HG02798 (cell line): ENCODE data around the gene RPTOR.
"Not testable (repeated sequence)": the region's sequence is repeated elsewhere in the genome, so short reads cannot be mapped to it uniquely, and the experiment has no call there.

Source experiments
- ATAC-seq: cut with Tn5 transposase; IDR thresholded peaks from one replicate; pipeline ENCODE4 v1.9.1; 2021; ENCODE audit warnings: mild to moderate bottlenecking; ENCODE audit not compliant: unreplicated experiment, poor library complexity

RPTOR gene, protein sequence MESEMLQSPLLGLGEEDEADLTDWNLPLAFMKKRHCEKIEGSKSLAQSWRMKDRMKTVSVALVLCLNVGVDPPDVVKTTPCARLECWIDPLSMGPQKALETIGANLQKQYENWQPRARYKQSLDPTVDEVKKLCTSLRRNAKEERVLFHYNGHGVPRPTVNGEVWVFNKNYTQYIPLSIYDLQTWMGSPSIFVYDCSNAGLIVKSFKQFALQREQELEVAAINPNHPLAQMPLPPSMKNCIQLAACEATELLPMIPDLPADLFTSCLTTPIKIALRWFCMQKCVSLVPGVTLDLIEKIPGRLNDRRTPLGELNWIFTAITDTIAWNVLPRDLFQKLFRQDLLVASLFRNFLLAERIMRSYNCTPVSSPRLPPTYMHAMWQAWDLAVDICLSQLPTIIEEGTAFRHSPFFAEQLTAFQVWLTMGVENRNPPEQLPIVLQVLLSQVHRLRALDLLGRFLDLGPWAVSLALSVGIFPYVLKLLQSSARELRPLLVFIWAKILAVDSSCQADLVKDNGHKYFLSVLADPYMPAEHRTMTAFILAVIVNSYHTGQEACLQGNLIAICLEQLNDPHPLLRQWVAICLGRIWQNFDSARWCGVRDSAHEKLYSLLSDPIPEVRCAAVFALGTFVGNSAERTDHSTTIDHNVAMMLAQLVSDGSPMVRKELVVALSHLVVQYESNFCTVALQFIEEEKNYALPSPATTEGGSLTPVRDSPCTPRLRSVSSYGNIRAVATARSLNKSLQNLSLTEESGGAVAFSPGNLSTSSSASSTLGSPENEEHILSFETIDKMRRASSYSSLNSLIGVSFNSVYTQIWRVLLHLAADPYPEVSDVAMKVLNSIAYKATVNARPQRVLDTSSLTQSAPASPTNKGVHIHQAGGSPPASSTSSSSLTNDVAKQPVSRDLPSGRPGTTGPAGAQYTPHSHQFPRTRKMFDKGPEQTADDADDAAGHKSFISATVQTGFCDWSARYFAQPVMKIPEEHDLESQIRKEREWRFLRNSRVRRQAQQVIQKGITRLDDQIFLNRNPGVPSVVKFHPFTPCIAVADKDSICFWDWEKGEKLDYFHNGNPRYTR (N-terminal part only)

DNA sequence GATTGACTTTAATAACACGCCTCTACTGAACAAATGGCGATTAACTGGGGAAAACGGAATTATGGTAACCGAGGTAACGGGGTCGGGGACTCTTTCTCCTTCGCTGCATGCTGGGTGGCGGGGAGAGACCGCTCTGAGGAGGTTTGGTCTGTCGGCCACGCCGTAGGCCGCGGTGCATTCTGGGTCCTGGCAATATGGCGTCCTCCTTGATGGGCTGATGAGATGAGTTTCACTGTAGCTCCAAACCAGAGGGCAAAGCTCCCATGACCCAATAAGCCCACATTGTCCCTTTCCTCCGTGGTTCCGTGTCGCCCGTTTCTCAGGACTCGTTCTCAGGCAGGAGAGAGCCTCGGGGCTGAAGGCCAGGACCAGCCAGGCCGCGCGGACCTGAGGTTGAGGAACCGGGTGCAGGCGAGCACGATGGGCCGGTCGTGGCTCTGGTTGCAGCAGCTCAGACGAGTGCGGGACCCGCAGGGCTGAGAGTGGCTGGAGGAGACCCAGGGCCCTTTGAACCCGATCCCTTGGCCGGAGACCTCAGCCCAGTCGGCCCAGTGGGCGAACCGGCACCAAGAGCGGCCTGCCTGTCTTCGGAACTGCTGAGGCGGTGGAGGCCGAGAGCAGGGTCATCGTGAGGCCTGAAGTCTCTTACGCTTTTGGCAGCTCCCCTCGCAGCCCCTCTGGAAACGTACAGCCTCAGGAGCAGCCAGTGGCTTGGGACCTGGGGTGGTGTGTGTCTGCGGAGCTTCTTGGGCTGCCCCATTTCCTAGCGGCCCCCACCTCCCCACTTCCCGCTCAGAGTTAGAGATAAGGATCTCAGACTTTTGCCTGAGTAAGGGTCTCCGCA, at the start of gene RPTOR:
RPTOR (plus strand) TSS at position 184 of the 844 bp plus-strand sequence. CDS start 792 bp downstream, outside the sequence.
- ATAC-seq, result peak; percentile 83

DNA sequence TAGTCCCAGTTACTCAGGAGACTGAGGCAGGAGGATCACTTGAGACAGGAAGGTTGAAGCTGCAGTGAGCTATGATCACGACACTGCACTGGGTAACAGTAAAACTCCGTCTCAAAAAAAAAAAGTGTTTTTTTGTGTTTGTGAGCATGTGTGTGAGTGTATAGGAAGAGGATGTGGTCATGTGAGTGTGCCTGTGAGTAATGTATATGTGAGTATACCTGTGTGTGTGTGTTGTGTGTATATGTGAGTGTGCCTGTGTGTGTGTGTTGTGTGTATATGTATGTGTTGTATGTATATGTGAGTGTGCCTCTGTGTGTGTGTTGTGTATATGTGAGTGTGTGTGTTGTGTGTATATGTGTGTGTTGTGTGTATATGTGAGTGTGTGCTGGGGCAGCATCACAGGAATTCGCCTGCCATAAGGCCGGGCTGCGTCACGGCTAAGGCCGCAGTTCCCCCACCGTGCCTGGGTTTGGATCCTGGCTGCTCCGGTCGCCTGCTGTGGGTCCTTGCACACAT, 46.9 kb upstream of the RPTOR start:
- no peak for ATAC-seq

DNA sequence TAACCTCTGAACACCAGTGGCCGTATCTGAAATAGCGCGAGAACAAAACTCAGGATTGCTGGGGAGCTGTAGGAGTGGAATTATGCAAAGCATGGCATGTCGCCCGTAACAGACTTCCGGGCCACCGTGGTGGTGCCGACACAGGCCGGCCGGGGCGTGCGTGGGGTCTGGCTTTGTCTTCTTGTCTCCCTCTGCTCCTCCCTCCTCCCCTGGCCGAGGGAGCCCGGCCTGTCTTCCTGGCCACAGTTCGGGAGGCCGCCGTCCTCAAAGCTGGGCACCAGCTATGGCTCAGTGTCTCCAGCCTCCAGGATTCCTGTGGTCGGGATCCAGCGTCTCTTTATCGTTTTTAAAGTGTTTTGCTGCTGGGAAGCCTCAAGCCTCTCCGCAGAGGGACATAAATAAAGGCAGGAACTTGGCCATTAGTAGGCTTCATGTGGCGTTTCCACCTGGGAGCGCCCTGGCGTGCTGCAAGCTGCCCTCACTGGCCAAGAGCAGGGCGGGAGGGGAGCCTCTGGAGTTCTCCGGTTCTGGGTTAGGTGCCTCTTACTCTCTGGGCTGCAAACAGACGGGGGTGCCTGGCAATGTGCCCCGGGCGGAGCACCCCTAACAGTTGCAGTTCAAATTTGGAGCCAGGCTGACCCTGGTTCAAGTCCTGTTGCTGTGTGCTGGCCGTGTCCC, 46.3 kb upstream of the RPTOR start:
- no peak for ATAC-seq

DNA sequence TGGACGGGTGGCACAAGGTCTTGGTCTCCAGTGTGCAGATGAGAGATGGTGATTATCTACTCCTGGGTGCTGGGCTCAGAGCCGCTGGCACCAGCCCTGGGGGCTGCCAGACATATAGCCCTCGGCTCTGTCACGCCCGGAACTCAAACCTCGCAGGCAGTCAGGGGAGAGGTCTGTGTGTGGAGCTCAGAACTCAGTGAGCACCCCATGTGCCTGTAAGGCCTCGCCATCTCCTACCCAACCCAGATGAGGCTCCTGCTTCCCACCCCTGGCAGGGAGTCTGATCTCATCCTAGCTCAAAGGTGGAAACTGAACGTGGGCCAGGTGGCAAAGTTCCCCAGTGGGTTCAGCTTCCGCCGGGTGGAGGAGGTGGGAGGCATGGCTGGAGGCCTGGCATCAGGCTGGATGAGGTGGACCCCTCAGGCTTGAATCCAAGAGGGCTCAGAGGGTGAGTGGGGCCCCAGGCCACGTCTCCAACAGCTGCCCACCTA, 45.7 kb upstream of the RPTOR start:
- no peak for ATAC-seq

DNA sequence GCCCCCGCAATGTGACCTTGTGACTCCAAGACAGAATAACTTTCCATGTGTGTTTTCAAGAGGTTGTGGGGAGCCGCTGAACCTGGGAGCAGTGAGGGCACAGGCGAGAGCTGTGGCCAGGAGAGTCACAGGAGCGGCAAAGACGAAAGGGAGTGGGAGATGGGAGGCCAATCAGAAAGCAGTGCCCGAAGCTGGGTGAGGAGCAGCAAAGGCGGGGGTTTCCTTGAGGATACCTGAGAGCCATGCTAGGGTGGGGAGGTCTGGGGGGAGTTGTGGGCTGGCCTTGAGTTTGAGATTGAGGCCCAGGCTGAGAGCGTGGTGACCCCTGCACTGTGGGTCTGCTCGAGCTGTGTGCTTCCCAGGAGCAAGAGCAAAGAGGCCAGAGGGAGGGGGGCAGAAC, 45.1 kb upstream of the RPTOR start:
- ATAC-seq, result no peak

DNA sequence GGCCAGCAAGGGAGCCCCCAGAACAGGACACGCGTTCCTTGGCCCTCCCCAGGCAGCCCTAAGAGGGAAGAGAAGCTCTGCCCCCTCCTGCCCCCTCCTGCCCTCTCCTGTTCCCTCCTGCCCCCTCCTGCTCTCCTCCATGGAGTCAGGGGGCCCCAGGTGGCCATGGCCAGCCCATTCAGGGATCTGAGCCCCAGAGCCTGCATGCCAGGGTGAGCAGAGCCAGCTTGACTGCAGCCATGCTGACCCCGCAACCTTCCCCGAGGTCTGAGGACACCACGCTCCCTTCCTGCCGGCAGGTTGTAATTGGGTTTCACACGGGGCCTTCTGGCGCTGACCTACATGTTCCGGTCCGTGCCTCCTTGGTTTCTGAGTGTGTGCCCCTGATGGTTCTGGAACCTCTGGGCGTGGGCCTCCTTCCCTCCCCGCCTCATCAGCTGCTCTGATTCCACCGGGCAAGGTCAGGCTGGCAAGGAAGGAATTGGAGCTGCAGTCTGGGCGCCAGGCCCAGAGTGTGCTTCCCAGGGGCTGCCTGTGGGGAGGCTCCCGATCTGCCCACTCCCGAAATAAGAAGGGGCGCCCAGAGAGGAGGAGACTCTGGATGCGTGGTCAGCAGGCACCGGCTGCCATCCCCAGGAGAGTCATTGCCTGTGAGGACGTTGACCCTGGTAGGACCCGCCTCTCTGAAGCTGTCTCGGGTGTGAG, 44.5 kb upstream of the RPTOR start:
- ATAC-seq, result no peak

DNA sequence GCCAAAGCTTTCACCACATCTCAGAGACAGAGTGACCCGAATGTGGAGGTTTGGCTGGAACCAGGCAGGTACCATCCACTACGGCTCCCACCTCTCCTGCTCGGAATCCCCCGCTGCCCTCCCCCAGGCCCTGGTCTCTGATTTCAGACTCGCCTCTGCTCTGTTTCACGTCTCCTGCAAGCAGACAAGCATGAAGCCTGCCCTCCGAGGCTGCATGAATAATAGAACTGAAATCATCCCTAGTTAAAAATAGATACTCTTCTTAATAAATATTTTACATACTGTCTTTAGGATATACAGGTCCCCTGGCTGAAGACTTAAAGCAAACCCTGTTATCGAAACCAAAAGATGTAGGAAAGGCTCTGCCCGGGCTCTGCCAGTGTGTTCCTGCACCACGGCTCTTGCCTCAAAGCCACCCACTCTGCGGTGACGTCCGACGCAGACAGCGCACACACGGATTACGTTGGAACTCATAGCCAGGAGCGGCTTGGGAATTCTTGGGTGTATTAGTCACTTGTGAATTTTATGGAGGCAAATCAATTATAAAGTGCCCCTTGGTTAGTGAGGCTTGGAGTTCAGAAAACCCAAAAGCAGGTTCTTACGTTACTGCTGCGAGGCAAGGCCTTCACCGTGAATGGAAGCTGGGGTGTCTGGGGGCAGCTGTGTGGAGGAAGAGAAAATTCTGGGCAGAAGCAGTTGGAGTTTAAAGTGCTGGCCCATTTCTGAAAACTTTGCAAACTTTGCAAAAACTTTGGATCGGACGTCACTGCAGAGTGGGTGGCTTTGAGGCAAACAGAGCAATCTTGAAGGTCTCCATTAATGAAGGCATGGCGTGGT, 42.7 kb upstream of the RPTOR start:
- ATAC-seq, result no peak

DNA sequence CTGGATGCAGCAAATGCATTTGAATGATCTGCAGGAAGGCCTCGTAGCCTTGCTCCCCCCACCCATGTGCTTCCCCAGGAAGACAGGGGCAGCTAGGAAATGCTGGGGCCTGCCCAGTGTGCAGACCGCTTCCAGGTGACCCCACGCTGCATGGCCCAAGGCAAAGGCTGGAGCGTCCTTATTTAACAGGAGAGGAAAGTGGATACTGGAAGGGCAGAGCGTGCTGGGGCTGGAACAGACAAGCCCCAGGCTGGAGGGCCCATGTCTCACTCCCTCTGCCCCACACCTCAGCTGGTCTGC, 42.1 kb upstream of the RPTOR start:
- ATAC-seq, result no peak

DNA sequence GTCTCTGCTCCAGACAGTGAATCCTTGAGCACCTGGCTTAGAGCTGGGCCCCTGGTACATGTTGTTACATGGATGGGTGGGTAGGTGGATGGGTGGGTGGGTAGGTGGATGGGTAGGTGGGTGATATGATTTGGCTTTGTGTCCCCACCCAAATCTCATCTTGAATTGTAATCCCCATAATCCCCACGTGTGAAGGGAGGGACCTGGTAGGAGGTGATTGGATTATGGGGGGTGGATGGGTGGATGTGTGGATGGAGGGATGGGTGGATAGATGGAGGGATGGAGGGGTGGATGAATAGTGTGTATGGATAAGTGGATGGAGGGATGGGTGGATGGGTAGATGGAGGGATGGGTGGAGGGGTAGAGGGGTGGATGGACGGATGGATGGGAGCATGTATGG, 41.6 kb upstream of the RPTOR start:
- ATAC-seq, result no peak

DNA sequence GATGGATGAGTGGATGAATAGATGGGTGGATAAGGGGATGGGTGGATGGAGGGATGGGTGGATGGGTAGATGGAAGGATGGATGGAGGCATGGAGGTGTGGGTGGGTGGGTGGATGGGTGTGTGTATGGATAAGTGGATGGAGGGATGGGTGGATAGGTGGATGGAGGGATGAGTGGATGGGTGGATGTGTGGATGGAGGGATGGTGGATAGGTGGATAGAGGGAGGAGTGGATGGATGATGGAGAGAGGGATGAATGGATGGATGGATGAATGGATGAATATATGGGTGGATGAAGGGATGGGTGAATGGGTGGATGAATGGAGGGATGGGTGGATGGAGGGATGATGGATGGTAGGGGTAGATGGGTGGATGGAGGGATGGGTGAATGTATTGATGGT, 40.7 kb upstream of the RPTOR start:
- ATAC-seq, result no peak

DNA sequence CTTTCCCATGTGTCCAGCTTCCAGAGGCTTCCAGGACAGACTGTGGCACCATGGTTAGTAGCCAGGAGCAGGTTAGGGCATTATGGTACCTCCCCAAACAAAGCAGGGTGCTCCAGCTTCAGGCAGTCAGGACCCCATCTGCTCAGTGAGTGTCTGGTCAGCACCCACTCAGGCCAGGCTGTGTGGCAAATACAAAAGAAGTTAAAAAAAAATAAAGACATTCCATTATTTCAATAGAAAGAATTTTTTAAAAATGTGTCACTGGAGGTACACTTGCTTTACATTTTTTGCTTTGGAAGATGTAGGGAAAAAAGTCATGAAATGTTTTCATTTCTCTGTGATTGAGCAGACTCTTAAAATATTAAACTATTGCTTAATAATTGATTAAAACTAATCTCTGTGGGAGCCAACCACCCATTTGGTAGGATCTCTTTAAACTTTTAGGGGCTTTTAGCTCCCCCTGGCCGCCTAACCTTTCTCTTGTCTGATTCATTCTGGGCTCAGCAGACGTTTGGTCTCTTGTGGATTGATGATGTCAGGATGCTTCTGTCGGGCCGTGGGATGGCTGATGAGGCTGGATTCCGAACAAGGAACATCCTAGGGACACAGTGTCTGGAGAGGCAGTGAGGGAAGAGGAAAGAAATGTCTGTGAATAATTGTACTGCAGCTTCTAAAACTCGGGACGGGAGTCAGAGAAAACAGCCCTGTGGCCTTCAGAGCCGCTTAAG, 39.8 kb upstream of the RPTOR start:
- no peak for ATAC-seq

DNA sequence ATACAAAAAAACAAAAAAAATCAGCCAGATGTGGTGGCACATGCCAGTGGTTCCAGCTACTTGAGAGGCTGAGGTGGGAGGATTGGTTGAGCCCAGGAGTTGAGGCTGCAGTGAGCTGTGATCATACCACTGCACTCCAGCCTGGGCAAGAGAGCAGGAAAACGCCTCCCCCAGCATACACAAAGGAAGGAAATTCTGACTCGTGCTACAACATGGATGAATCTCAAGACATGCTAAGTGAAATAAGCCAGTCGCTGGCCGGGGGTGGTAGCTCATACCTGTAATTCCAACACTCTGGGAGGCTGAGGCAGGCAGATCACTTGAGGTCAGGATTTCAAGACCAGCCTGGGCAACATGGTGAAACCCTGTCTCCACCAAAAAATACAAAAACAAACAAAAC, 37.5 kb upstream of the RPTOR start:
- ATAC-seq, result not testable (repeated sequence)

DNA sequence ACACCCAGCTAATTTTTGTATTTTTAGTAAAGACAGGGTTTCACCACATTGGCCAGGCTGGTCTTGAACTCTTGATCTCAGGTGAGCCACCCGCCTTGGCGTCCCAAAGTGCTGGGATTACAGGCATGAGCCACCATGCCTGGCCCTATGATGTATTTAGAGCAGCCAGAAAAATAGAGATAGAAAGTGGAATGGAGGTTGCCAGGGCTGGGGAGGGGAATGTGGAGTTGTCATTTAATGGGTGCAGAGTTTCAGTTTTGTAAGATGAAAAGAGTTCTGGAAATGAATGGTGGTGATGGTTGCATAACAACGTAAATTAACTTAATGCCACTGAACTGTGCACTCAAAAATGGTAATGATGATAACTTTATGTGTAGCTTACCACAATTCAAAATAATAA, 36.7 kb upstream of the RPTOR start:
- ATAC-seq, result no peak

DNA sequence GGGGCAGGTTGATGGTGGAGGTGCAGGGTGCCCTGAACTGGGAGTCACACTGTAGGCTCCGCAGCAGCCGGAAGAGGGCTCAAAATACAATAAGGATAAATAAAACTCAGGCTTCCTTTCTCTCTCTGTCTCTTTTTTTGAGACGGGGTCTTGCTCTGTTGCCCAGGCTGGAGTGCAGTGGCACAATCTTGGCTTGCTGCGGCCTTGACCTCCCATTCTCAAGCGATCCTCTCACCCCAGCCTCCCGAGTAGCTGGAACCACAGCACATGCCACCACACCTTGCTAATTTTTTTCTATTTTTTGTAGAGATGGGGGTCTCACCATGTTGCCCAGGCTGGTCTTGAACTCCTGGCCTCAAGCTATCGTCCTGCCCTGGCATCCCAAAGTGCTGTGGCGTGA, 35.3 kb upstream of the RPTOR start:
- no peak for ATAC-seq

DNA sequence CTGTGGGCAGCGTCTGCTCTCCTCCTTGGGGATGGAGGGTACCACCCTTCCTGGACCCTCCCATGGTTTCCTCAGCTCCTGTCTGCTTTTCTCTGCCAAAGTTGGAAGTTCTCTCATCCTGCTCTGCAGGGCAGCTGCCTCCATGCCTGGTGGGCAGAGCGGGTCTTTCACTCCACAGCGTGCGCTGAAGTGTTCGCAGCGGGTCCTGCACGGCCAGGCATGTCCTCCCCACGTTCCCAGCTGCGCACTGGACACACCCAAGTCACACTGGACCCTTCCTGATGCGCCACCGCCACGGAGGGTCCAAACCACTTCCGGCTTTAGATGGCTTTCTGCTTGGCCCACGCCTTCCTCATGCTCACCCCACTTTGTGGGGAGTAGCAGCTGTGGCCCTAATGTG, 34.5 kb upstream of the RPTOR start:
- ATAC-seq, result no peak

DNA sequence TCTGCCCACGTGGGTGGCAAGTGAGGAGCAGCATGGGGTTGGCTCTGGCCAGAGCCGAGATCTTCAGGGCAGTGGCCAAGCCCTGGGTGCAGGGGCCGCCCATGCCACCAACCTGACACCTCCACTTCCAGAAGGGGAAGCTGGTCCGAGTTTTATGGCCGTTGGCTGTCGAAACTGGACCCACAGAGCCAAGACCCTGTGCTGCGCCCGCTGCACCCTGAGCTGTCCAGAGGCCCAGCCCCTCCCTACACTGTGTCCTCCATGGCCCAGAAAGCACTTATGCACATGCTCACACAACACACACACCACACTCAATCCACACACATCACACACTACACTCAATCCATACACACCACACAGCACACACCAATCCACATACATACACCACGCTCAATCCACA, 33.9 kb upstream of the RPTOR start:
- ATAC-seq, result no peak
